OCI-LY1 (cell line): ENCODE results near the gene STRIP1.

Experiments used
- CTCF ChIP-seq: fragments of 200-600 bp; sonication (generic), shearing (Covaris generic); IDR thresholded peaks from 2 replicates; pipeline ENCODE4 v1.5.1; 2017; ENCODE audit warnings: mild to moderate bottlenecking, antibody characterized with exemption, low read length, moderate library complexity, mixed read lengths
- EZH2 ChIP-seq: fragments of 200-600 bp; sonication (generic), shearing (Covaris generic); IDR thresholded peaks from 2 replicates; pipeline ENCODE4 v1.8.0; 2017; ENCODE audit warnings: borderline replicate concordance, mixed run types, mild to moderate bottlenecking, antibody characterized with exemption, low read length, moderate library complexity, mixed read lengths

- TF ChIP-seq CTCF (no peak), EZH2 (no peak)
These were observed 44.7 kb upstream of the STRIP1 start for GRCh38 chr1:109989506-109990301.
